HepG2 (cell line): ENCODE measurements around the gene SRC. TPM values are rescaled to one million over a fixed set of nuclear protein-coding genes. Genes with fewer than 3 reads are reported as not detected.

Source experiments
- CHD4 ChIP-seq: fragments of 200-600 bp; sonication (generic); IDR thresholded peaks from 2 replicates; pipeline ENCODE4 v1.7.0; 2017; ENCODE audit warnings: mild to moderate bottlenecking, low read length, borderline replicate concordance
- CTCF ChIP-seq: sonication (generic); formaldehyde crosslinking; IDR thresholded peaks from 2 replicates; pipeline ENCODE4 v1.5.0; 2020; ENCODE audit warnings: mild to moderate bottlenecking, missing genetic modification reagents, moderate library complexity
- FOXK1 ChIP-seq: sonication (generic); formaldehyde crosslinking; IDR thresholded peaks from 2 replicates; pipeline ENCODE4 v1.4.0; 2020; ENCODE audit warnings: low read depth, missing genetic modification reagents, borderline replicate concordance
- NR2F1 ChIP-seq, 2 experiments: fragments of 450-650 bp in 1 of 2; formaldehyde crosslinking in 1 of 2; IDR thresholded peaks; 2 replicates each; pipeline versions ENCODE4 v1.5.0 to v1.6.1; 2016 to 2020; ENCODE audit warnings: mild to moderate bottlenecking in 1 of 2, missing compliant biosample characterization in 1 of 2, missing genetic modification reagents in 1 of 2, moderate library complexity in 1 of 2
- PAXIP1 ChIP-seq: sonication (generic); formaldehyde crosslinking; conservative IDR thresholded peaks from 2 replicates; pipeline ENCODE4 v1.4.0; 2020; ENCODE audit warnings: mild to moderate bottlenecking, missing genetic modification reagents, moderate library complexity
- PHF21A ChIP-seq: sonication (generic); formaldehyde crosslinking; IDR thresholded peaks from 2 replicates; pipeline ENCODE4 v1.5.0; 2020; ENCODE audit warnings: mild to moderate bottlenecking, missing genetic modification reagents
- SALL2 ChIP-seq: sonication (generic); formaldehyde crosslinking; IDR thresholded peaks from 2 replicates; pipeline ENCODE4 v1.8.1; 2023; ENCODE audit warnings: mild to moderate bottlenecking, missing genetic modification reagents, inconsistent platforms
- SP1 ChIP-seq, 2 experiments: fragments of 450-650 bp in 1 of 2; sonication (generic) in 1 of 2; formaldehyde crosslinking in 1 of 2; IDR thresholded peaks; 2 replicates each; pipeline versions ENCODE4 v1.4.0 to v1.6.1; 2016 to 2020; ENCODE audit warnings: missing genetic modification reagents in 1 of 2
- SP4 ChIP-seq: sonication (generic); formaldehyde crosslinking; IDR thresholded peaks from 2 replicates; pipeline ENCODE4 v1.8.1; 2023; ENCODE audit warnings: mild to moderate bottlenecking, missing genetic modification reagents
- TFAP4 ChIP-seq: sonication (generic); IDR thresholded peaks from 2 replicates; pipeline ENCODE4 v1.6.1; 2016; ENCODE audit warnings: low read depth, borderline replicate concordance
- ZBTB2 ChIP-seq: sonication (generic); formaldehyde crosslinking; IDR thresholded peaks from 2 replicates; pipeline ENCODE4 v1.8.0; 2022; ENCODE audit warnings: low read depth, missing genetic modification reagents
- ZMYM3 ChIP-seq: sonication (generic); formaldehyde crosslinking; IDR thresholded peaks from 2 replicates; pipeline ENCODE4 v1.5.1; 2020; ENCODE audit warnings: mild to moderate bottlenecking, missing genetic modification reagents
- ZNF143 ChIP-seq: sonication (generic); formaldehyde crosslinking; IDR thresholded peaks from 2 replicates; pipeline ENCODE4 v1.4.0; 2020; ENCODE audit warnings: missing genetic modification reagents
- ZNF569 ChIP-seq: sonication (generic); formaldehyde crosslinking; IDR thresholded peaks from 2 replicates; pipeline ENCODE4 v1.5.0; 2020; ENCODE audit warnings: mild to moderate bottlenecking, missing genetic modification reagents, moderate library complexity, borderline replicate concordance
- ZNF713 ChIP-seq: sonication (generic); formaldehyde crosslinking; IDR thresholded peaks from 2 replicates; pipeline ENCODE4 v1.4.0; 2020; ENCODE audit warnings: mild to moderate bottlenecking, missing genetic modification reagents
- ZNF776 ChIP-seq: sonication (generic); formaldehyde crosslinking; IDR thresholded peaks from 2 replicates; pipeline ENCODE4 v1.4.0; 2020; ENCODE audit warnings: mild to moderate bottlenecking, missing genetic modification reagents
- ZNF784 ChIP-seq: sonication (generic); formaldehyde crosslinking; IDR thresholded peaks from 2 replicates; pipeline ENCODE4 v1.5.1; 2020; ENCODE audit warnings: missing genetic modification reagents, mild to moderate bottlenecking, borderline replicate concordance
- ZSCAN12 ChIP-seq: sonication (generic); formaldehyde crosslinking; IDR thresholded peaks from 2 replicates; pipeline ENCODE4 v1.9.0; 2021; ENCODE audit warnings: mild to moderate bottlenecking, missing genetic modification reagents
- polyA plus RNA-seq, 8 experiments: library from polyadenylated mRNA; depleted of rRNA in 3 of 8; stranded (reverse) in 7 of 8; unstranded in 1 of 8; fragments of >200 nt; fragmentation: Illumina TruSeq in 4 of 8; extraction: Trizol in 4 of 8; gene quantifications; 2 replicates each; pipeline versions ENCODE4 v1.2.1 to v1.2.3, GENCODE V29; 2011 to 2016; ENCODE audit warnings: low read depth in 4 of 8, missing spikeins in 1 of 8, mixed read lengths in 1 of 8; ENCODE audit not compliant: insufficient read depth in 1 of 8
- total RNA-seq, 5 experiments: library from RNA; depleted of rRNA; stranded (reverse); fragments of >200 nt; fragmentation: Illumina TruSeq; extraction: Trizol; gene quantifications; 2 replicates each; pipeline ENCODE4 v1.2.3, GENCODE V29; 2016; ENCODE audit warnings: low read depth in 1 of 5

Gene SRC
- total and polyA plus RNA-seq, 2 of the 13 experiments (the other 11 are each of a cell fraction or from before 2014, with no cell fraction given): 54.7 to 192 TPM

GRCh38 chr20:37336369-37337207 is 9.4 kb upstream of the SRC start (continued):
- TF ChIP-seq ZNF784 (CRISPR knock-in tag): 0 out of 2 replicates have a peak, but pooled peaks have one; percentile 27
- no peak for TF ChIP-seq SP1 (IDR thresholded peaks at IDR 0.05)
- peak; percentile 28; the same call in 1 of the 2 replicates for TF ChIP-seq SP1 (CRISPR knock-in tag; IDR thresholded peaks at IDR 0.05)
- no peak for TF ChIP-seq ZNF569 (CRISPR knock-in tag)
- TF ChIP-seq ZBTB2 (CRISPR knock-in tag): 0 out of 2 replicates have a peak, but pooled peaks have one; percentile 31
- TF ChIP-seq SP4 (CRISPR knock-in tag): 0 out of 2 replicates have a peak, but pooled peaks have one; percentile 37
- peak; percentile 13 for TF ChIP-seq PAXIP1 (CRISPR knock-in tag)
- peak; percentile 88; the same call in 1 of the 2 replicates for TF ChIP-seq TFAP4
- 0 out of 2 replicates have a peak, but pooled peaks have one; percentile 4 for TF ChIP-seq ZNF713 (CRISPR knock-in tag)
- 0 out of 2 replicates have a peak, but pooled peaks have one; percentile 18 for TF ChIP-seq CHD4
- TF ChIP-seq ZMYM3 (CRISPR knock-in tag): peak; percentile 42; the same call in 1 of the 2 replicates
- no peak for TF ChIP-seq NR2F1 (CRISPR knock-in tag; IDR thresholded peaks at IDR 0.05)
- no peak for TF ChIP-seq ZNF143 (CRISPR knock-in tag)
- peak; percentile 19; the same call in 1 of the 2 replicates for TF ChIP-seq PHF21A (CRISPR knock-in tag)
- TF ChIP-seq CTCF (CRISPR knock-in tag): peak; percentile 2; the same call in 1 of the 2 replicates
- TF ChIP-seq ZSCAN12: no peak
- 0 out of 2 replicates have a peak, but pooled peaks have one; percentile 29 for TF ChIP-seq ZNF776 (CRISPR knock-in tag)
- 0 out of 2 replicates have a peak, but pooled peaks have one; percentile 39 for TF ChIP-seq SALL2 (CRISPR knock-in tag)
- TF ChIP-seq FOXK1 (CRISPR knock-in tag): no peak
